HL-60 (cell line): ENCODE results near the gene IQSEC3.
"Not testable (repeated sequence)": the region's sequence is repeated elsewhere in the genome, so short reads cannot be mapped to it uniquely, and the experiment has no call there.

Experiments
- POLR2AphosphoS5 ChIP-seq: IDR thresholded peaks from 2 replicates; pipeline ENCODE4 v1.6.1; 2012; ENCODE audit warnings: low read depth
- TF ChIP-seq, protein P1 (sequence below): IDR thresholded peaks from one replicate; pipeline ENCODE4 v1.5.1; 2011; ENCODE audit warnings: low read length, control low read depth, inconsistent platforms; ENCODE audit not compliant: insufficient read depth

DNA sequence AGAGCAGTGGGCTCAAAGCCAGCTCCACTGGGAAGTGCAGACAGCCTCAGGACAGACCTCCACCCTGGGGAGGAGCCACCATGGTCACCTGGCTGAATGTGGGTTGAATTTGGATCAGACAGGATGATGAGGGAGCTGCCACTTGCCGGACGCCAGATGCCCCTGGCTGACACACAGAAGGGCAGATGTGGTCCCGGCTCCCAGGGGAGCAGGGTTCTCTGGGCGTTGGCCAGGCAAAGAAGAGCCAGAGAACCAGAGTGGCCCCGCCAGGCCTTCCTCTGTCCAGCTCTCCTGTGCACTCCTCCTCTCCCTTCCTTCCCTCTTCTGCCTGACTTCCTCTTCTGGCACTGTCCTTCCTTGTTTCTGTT lies 20.6 kb upstream of the IQSEC3 start:
- TF ChIP-seq, protein P1, sequence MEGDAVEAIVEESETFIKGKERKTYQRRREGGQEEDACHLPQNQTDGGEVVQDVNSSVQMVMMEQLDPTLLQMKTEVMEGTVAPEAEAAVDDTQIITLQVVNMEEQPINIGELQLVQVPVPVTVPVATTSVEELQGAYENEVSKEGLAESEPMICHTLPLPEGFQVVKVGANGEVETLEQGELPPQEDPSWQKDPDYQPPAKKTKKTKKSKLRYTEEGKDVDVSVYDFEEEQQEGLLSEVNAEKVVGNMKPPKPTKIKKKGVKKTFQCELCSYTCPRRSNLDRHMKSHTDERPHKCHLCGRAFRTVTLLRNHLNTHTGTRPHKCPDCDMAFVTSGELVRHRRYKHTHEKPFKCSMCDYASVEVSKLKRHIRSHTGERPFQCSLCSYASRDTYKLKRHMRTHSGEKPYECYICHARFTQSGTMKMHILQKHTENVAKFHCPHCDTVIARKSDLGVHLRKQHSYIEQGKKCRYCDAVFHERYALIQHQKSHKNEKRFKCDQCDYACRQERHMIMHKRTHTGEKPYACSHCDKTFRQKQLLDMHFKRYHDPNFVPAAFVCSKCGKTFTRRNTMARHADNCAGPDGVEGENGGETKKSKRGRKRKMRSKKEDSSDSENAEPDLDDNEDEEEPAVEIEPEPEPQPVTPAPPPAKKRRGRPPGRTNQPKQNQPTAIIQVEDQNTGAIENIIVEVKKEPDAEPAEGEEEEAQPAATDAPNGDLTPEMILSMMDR = not testable (repeated sequence)
- not testable (repeated sequence) for TF ChIP-seq POLR2AphosphoS5
